GM23338 (cell line): ENCODE results near the gene CIRBP. TPM values are rescaled to one million over a fixed set of nuclear protein-coding genes. Genes with fewer than 3 reads are reported as not detected.

Experiments used
- ATAC-seq: fragments of 200-7000 bp; cut with Tn5 transposase; 3 replicates; pipeline ENCODE4 v1.9.1; 2020
- DNase-seq: peaks from one replicate; pipeline ENCODE4 v3.0.0-alpha.2; 2015; ENCODE audit warnings: low spot score
- H2AFZ ChIP-seq: fragments of 200-600 bp; sonication (generic); 2 replicates; pipeline ENCODE4 v1.8.0; 2016; ENCODE audit warnings: antibody characterized with exemption, mild to moderate bottlenecking, moderate library complexity
- H3F3A ChIP-seq: fragments of 200-600 bp; sonication (generic); replicated peaks from 2 replicates; pipeline ENCODE4 v1.8.0; 2017; ENCODE audit warnings: antibody characterized with exemption, mixed run types, low read depth
- H3K27ac ChIP-seq: fragments of 200-600 bp; sonication (generic); 2 replicates; pipeline ENCODE4 v1.6.1; 2016; ENCODE audit warnings: low read depth
- H3K27me3 ChIP-seq: fragments of 200-600 bp; sonication (generic); 2 replicates; pipeline ENCODE4 v1.8.0; 2016; ENCODE audit warnings: mild to moderate bottlenecking, mixed run types, moderate library complexity; ENCODE audit not compliant: insufficient read depth
- H3K36me3 ChIP-seq: fragments of 200-600 bp; sonication (generic); 2 replicates; pipeline ENCODE4 v1.8.0; 2016; ENCODE audit warnings: mild to moderate bottlenecking; ENCODE audit not compliant: insufficient read depth
- H3K4me1 ChIP-seq: fragments of 200-600 bp; sonication (generic); 2 replicates; pipeline ENCODE4 v1.8.0; 2016; ENCODE audit warnings: mild to moderate bottlenecking, moderate library complexity; ENCODE audit not compliant: insufficient read depth
- H3K4me2 ChIP-seq: fragments of 200-600 bp; sonication (generic); 2 replicates; pipeline ENCODE4 v1.7.1; 2017; ENCODE audit warnings: mixed run types
- H3K4me3 ChIP-seq: fragments of 200-600 bp; sonication (generic); 2 replicates; pipeline ENCODE4 v1.6.1; 2016; ENCODE audit warnings: mixed run types
- H3K79me2 ChIP-seq: fragments of 200-600 bp; sonication (generic); replicated peaks from 2 replicates; pipeline ENCODE4 v1.8.0; 2017; ENCODE audit warnings: mild to moderate bottlenecking; ENCODE audit not compliant: insufficient read depth
- H3K9me2 ChIP-seq: fragments of 200-600 bp; sonication (generic); 2 replicates; pipeline ENCODE4 v1.8.0; 2017; ENCODE audit not compliant: insufficient read depth
- H4K20me1 ChIP-seq: fragments of 200-600 bp; sonication (generic); replicated peaks from 2 replicates; pipeline ENCODE4 v1.8.0; 2017; ENCODE audit warnings: mild to moderate bottlenecking; ENCODE audit not compliant: insufficient read depth
- H3K27ac Mint-ChIP-seq: 2 replicates; pipeline ENCODE4 v1.8.0; 2020; ENCODE audit warnings: inconsistent platforms, mild to moderate bottlenecking, moderate library complexity, mixed read lengths
- H3K27me3 Mint-ChIP-seq: 3 replicates; pipeline ENCODE4 v1.8.0; 2022; ENCODE audit warnings: low read depth, mild to moderate bottlenecking, moderate library complexity, mixed read lengths, inconsistent platforms; ENCODE audit not compliant: insufficient read depth, poor library complexity
- H3K36me3 Mint-ChIP-seq: 3 replicates; pipeline ENCODE4 v1.8.0; 2021; ENCODE audit warnings: low read depth, mild to moderate bottlenecking, inconsistent platforms, moderate library complexity, mixed read lengths
- H3K4me1 Mint-ChIP-seq: 3 replicates; pipeline ENCODE4 v1.8.0; 2020; ENCODE audit warnings: mild to moderate bottlenecking, inconsistent platforms, mixed read lengths
- H3K4me3 Mint-ChIP-seq: 3 replicates; pipeline ENCODE4 v1.8.0; 2021; ENCODE audit warnings: moderate library complexity, mild to moderate bottlenecking, inconsistent platforms, mixed read lengths
- H3K9me3 Mint-ChIP-seq: 3 replicates; pipeline ENCODE4 v1.8.0; 2020; ENCODE audit warnings: moderate library complexity, mild to moderate bottlenecking, inconsistent platforms, mixed read lengths
- CREB1 ChIP-seq: fragments of 250-450 bp; sonication (Bioruptor Pico); IDR thresholded peaks from 2 replicates; pipeline ENCODE4 v1.5.0; 2020; ENCODE audit warnings: low read depth, mild to moderate bottlenecking, moderate library complexity
- EZH2 ChIP-seq: fragments of 200-600 bp; sonication (generic); IDR thresholded peaks from one replicate; pipeline ENCODE4 v1.8.0; 2017; ENCODE audit warnings: antibody characterized with exemption, mild to moderate bottlenecking, low read depth; ENCODE audit not compliant: unreplicated experiment
- EZH2phosphoT487 ChIP-seq: fragments of 200-600 bp; sonication (generic); IDR thresholded peaks from one replicate; pipeline ENCODE4 v1.8.1; 2018; ENCODE audit warnings: antibody characterized with exemption; ENCODE audit not compliant: unreplicated experiment
- JUNB ChIP-seq: IDR thresholded peaks from one replicate; pipeline ENCODE4 v1.6.1; 2016; ENCODE audit warnings: antibody characterized with exemption; ENCODE audit not compliant: unreplicated experiment
- NANOG ChIP-seq: IDR thresholded peaks from 2 replicates; pipeline ENCODE4 v1.6.1; 2016; ENCODE audit warnings: antibody characterized with exemption, borderline replicate concordance
- POLR2AphosphoS5 ChIP-seq: IDR thresholded peaks from 2 replicates; pipeline ENCODE4 v1.6.1; 2016; ENCODE audit warnings: antibody characterized with exemption, low read depth
- STAT1 ChIP-seq: IDR thresholded peaks from one replicate; pipeline ENCODE4 v1.6.1; 2016; ENCODE audit warnings: antibody characterized with exemption; ENCODE audit not compliant: unreplicated experiment
- ZNF114 ChIP-seq: fragments of 250-450 bp; sonication (Bioruptor Pico); IDR thresholded peaks from 2 replicates; pipeline ENCODE4 v1.5.0; 2020; ENCODE audit warnings: mild to moderate bottlenecking, moderate library complexity
- ZNF331 ChIP-seq: fragments of 250-450 bp; sonication (Bioruptor Pico); IDR thresholded peaks from 2 replicates; pipeline ENCODE4 v1.5.0; 2020; ENCODE audit warnings: low read depth, mild to moderate bottlenecking, moderate library complexity
- polyA plus RNA-seq: library from polyadenylated mRNA; unstranded; fragments of >200 nt; fragmentation: Nextera tagmentation; extraction: Ambion mirVana; gene quantifications from 2 replicates; pipeline ENCODE4 v1.2.1, GENCODE V29; 2016
- total RNA-seq: library from RNA; depleted of rRNA; stranded (reverse); fragments of >200 nt; shearing (Covaris generic); gene quantifications from 2 replicates; pipeline ENCODE4 v1.2.3, GENCODE V29; 2014
- TF ChIP-seq, protein P1 (sequence below): IDR thresholded peaks from 2 replicates; pipeline ENCODE4 v1.6.1; 2016; ENCODE audit warnings: antibody characterized with exemption
- TF ChIP-seq, protein P2 (sequence below): IDR thresholded peaks from one replicate; pipeline ENCODE4 v1.6.1; 2018; ENCODE audit warnings: antibody characterized with exemption; ENCODE audit not compliant: unreplicated experiment
- TF ChIP-seq, protein P3 (sequence below): fragments of 250-450 bp; sonication (Bioruptor Pico); IDR thresholded peaks from 2 replicates; pipeline ENCODE4 v1.5.0; 2020; ENCODE audit warnings: mild to moderate bottlenecking, moderate library complexity
- TF ChIP-seq, protein P4 (sequence below), 2 experiments: fragments of 200-600 bp in 1 of 2; sonication (generic) in 1 of 2; conservative IDR thresholded peaks; 2 replicates each; pipeline versions ENCODE4 v1.5.1 to v1.6.1; 2016 to 2017; ENCODE audit warnings: antibody characterized with exemption in 2 of 2, low read depth in 2 of 2, mild to moderate bottlenecking in 2 of 2, moderate library complexity in 1 of 2

The CIRBP gene
- total and polyA plus RNA-seq, 2 experiments from 2014 or later, result 153 to 202 TPM

DNA sequence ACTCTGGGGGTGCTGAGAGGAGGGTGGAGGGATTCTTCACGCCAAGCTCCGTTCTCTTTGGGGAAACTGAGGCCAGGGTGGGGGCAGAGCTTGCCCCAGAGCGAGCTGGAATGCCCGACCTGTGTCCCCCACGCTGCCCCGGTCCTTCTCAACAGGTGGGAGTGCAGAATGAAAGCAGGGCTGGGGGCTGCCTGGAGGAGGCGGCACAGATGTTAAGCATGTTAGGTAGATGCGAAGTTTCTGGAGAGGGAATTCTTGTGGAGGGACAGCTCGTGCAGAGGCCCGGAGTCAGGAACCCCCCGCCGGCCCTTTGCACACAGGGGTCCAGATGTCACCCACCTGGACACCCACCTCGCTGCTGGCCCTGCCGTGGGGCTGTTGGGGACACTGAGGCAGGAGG, 25.6 kb downstream of the CIRBP start:
- Mint-ChIP-seq H3K36me3 (no peaks in the 10 kb centered on the region), H3K9me3 (no peaks in the 10 kb centered on the region), H3K4me1 (peaks cover 2% of the 10 kb centered on the region; the same call in 1 of the 3 replicates), H3K27ac (no peak overlapping the region), H3K27me3 (peaks cover 7% of the 10 kb centered on the region), H3K4me3 (peak overlapping the region; percentile 70; the same call in 2 of the 3 replicates)
- ATAC-seq, result no peak
- H3K4me1 ChIP-seq, result no peaks in the 10 kb centered on the region
- peaks cover 4% of the 10 kb centered on the region; the same call in 1 of the 2 replicates for H3K27me3 ChIP-seq
- no peaks in the 10 kb centered on the region for H3K9me2 ChIP-seq
- H4K20me1 ChIP-seq, result no peaks in the 10 kb centered on the region
- no peak overlapping the region; the same call in 1 of the 2 replicates for H3K4me2 ChIP-seq
- H3K79me2 ChIP-seq, result no peaks in the 10 kb centered on the region
- no peak overlapping the region for H3K27ac ChIP-seq
- H3K36me3 ChIP-seq, result no peaks in the 10 kb centered on the region
- no peak overlapping the region for H2AFZ ChIP-seq
- no peak overlapping the region; the same call in 1 of the 2 replicates for H3K4me3 ChIP-seq
- H3F3A ChIP-seq, result 0 out of 2 replicates have a peak, but pooled peaks cover 5% of the 10 kb centered on the region
- DNase-seq, result no peak
- TF ChIP-seq NANOG (no peak), CREB1 (CRISPR knock-in tag) (no peak), JUNB (no peak), ZNF331 (CRISPR knock-in tag) (no peak), EZH2phosphoT487 (no peak), STAT1 (no peak), POLR2AphosphoS5 (no peak), ZNF114 (CRISPR knock-in tag) (no peak), EZH2 (no peak)
- TF ChIP-seq, protein P1, sequence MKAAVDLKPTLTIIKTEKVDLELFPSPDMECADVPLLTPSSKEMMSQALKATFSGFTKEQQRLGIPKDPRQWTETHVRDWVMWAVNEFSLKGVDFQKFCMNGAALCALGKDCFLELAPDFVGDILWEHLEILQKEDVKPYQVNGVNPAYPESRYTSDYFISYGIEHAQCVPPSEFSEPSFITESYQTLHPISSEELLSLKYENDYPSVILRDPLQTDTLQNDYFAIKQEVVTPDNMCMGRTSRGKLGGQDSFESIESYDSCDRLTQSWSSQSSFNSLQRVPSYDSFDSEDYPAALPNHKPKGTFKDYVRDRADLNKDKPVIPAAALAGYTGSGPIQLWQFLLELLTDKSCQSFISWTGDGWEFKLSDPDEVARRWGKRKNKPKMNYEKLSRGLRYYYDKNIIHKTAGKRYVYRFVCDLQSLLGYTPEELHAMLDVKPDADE, result no peak
- TF ChIP-seq, protein P2, sequence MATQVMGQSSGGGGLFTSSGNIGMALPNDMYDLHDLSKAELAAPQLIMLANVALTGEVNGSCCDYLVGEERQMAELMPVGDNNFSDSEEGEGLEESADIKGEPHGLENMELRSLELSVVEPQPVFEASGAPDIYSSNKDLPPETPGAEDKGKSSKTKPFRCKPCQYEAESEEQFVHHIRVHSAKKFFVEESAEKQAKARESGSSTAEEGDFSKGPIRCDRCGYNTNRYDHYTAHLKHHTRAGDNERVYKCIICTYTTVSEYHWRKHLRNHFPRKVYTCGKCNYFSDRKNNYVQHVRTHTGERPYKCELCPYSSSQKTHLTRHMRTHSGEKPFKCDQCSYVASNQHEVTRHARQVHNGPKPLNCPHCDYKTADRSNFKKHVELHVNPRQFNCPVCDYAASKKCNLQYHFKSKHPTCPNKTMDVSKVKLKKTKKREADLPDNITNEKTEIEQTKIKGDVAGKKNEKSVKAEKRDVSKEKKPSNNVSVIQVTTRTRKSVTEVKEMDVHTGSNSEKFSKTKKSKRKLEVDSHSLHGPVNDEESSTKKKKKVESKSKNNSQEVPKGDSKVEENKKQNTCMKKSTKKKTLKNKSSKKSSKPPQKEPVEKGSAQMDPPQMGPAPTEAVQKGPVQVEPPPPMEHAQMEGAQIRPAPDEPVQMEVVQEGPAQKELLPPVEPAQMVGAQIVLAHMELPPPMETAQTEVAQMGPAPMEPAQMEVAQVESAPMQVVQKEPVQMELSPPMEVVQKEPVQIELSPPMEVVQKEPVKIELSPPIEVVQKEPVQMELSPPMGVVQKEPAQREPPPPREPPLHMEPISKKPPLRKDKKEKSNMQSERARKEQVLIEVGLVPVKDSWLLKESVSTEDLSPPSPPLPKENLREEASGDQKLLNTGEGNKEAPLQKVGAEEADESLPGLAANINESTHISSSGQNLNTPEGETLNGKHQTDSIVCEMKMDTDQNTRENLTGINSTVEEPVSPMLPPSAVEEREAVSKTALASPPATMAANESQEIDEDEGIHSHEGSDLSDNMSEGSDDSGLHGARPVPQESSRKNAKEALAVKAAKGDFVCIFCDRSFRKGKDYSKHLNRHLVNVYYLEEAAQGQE, result no peak
- TF ChIP-seq, protein P3, sequence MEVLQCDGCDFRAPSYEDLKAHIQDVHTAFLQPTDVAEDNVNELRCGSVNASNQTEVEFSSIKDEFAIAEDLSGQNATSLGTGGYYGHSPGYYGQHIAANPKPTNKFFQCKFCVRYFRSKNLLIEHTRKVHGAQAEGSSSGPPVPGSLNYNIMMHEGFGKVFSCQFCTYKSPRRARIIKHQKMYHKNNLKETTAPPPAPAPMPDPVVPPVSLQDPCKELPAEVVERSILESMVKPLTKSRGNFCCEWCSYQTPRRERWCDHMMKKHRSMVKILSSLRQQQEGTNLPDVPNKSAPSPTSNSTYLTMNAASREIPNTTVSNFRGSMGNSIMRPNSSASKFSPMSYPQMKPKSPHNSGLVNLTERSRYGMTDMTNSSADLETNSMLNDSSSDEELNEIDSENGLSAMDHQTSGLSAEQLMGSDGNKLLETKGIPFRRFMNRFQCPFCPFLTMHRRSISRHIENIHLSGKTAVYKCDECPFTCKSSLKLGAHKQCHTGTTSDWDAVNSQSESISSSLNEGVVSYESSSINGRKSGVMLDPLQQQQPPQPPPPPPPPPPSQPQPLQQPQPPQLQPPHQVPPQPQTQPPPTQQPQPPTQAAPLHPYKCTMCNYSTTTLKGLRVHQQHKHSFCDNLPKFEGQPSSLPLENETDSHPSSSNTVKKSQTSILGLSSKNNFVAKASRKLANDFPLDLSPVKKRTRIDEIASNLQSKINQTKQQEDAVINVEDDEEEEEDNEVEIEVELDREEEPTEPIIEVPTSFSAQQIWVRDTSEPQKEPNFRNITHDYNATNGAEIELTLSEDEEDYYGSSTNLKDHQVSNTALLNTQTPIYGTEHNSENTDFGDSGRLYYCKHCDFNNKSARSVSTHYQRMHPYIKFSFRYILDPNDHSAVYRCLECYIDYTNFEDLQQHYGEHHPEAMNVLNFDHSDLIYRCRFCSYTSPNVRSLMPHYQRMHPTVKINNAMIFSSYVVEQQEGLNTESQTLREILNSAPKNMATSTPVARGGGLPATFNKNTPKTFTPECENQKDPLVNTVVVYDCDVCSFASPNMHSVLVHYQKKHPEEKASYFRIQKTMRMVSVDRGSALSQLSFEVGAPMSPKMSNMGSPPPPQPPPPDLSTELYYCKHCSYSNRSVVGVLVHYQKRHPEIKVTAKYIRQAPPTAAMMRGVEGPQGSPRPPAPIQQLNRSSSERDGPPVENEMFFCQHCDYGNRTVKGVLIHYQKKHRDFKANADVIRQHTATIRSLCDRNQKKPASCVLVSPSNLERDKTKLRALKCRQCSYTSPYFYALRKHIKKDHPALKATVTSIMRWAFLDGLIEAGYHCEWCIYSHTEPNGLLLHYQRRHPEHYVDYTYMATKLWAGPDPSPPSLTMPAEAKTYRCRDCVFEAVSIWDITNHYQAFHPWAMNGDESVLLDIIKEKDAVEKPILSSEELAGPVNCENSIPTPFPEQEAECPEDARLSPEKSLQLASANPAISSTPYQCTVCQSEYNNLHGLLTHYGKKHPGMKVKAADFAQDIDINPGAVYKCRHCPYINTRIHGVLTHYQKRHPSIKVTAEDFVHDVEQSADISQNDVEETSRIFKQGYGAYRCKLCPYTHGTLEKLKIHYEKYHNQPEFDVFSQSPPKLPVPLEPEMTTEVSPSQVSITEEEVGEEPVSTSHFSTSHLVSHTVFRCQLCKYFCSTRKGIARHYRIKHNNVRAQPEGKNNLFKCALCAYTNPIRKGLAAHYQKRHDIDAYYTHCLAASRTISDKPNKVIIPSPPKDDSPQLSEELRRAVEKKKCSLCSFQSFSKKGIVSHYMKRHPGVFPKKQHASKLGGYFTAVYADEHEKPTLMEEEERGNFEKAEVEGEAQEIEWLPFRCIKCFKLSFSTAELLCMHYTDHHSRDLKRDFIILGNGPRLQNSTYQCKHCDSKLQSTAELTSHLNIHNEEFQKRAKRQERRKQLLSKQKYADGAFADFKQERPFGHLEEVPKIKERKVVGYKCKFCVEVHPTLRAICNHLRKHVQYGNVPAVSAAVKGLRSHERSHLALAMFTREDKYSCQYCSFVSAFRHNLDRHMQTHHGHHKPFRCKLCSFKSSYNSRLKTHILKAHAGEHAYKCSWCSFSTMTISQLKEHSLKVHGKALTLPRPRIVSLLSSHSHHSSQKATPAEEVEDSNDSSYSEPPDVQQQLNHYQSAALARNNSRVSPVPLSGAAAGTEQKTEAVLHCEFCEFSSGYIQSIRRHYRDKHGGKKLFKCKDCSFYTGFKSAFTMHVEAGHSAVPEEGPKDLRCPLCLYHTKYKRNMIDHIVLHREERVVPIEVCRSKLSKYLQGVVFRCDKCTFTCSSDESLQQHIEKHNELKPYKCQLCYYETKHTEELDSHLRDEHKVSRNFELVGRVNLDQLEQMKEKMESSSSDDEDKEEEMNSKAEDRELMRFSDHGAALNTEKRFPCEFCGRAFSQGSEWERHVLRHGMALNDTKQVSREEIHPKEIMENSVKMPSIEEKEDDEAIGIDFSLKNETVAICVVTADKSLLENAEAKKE (CRISPR knock-in tag), result no peak
- TF ChIP-seq, protein P4, sequence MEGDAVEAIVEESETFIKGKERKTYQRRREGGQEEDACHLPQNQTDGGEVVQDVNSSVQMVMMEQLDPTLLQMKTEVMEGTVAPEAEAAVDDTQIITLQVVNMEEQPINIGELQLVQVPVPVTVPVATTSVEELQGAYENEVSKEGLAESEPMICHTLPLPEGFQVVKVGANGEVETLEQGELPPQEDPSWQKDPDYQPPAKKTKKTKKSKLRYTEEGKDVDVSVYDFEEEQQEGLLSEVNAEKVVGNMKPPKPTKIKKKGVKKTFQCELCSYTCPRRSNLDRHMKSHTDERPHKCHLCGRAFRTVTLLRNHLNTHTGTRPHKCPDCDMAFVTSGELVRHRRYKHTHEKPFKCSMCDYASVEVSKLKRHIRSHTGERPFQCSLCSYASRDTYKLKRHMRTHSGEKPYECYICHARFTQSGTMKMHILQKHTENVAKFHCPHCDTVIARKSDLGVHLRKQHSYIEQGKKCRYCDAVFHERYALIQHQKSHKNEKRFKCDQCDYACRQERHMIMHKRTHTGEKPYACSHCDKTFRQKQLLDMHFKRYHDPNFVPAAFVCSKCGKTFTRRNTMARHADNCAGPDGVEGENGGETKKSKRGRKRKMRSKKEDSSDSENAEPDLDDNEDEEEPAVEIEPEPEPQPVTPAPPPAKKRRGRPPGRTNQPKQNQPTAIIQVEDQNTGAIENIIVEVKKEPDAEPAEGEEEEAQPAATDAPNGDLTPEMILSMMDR (conservative IDR thresholded peaks at IDR 0.05; ENCODE audit: low read depth in 2 of 2), result no peak
